GM19395 (cell line): Measurements from ENCODE around the gene PPT2.
A peak's percentile ranks its signal among the peaks of the same experiment; 100 is the strongest.
"Not testable (repeated sequence)": the region's sequence is repeated elsewhere in the genome, so short reads cannot be mapped to it uniquely, and the experiment has no call there.

Experiments used
- ATAC-seq: cut with Tn5 transposase; IDR thresholded peaks from one replicate; pipeline ENCODE4 v1.9.1; 2021; ENCODE audit warnings: mild to moderate bottlenecking, moderate library complexity; ENCODE audit not compliant: unreplicated experiment

PPT2 gene

GRCh38 chr6:32175711-32176475, 22.0 kb downstream of the PPT2 start, which contains the start of gene AGPAT1:
AGPAT1 (minus strand) TSS chr6:32176084; CDS start chr6:32171496, 4,588 bp downstream.
- peak; percentile 40 for ATAC-seq

DNA sequence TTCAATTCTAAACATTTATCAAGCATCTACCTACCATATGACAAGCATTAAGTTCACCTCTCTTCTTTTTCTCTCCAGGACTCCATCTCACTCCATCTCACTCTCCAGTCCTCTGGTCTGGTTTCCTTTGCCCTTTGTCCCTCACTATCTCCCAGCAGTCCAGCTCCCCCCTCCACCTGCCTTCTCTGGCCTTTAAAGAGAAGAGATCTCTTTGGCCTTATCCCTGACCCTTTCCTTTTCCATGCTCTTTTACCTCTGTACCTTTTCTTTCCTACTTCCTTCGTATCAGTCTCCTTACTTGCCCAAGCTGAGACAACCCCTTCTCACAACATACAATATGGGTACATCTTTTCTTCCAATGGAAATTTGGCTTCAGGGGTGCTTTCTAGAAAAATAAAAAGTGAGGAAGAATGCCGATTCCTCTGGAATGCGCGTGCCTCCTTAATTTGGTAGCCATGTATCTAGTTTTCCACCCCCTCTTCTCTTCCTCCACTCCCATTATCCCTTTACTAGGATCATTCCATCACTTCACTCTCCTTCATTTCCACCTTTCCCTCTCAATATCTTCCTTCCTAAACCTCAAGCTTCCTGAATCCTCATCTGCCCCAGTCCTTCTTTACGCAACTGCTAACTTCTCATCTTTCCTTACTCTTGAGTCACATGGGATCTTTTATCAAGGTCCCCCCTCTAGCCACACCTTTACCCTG, 22.7 kb downstream of the PPT2 start:
- no peak for ATAC-seq

- peak; percentile 2 for ATAC-seq
These were observed 23.3 kb downstream of the PPT2 start for GRCh38 chr6:32177183-32177787.

- ATAC-seq = peak; percentile 81
These were observed 24.0 kb downstream of the PPT2 start, which contains the start of gene RNF5 for GRCh38 chr6:32177788-32178546. RNF5 (plus strand) TSS chr6:32178405; CDS start chr6:32178512, 107 bp downstream.

GRCh38 chr6:32178547-32179440, 24.9 kb downstream of the PPT2 start:
- peak; percentile 0 for ATAC-seq

- ATAC-seq = no peak
These were observed 25.9 kb downstream of the PPT2 start for GRCh38 chr6:32179766-32180405.

DNA sequence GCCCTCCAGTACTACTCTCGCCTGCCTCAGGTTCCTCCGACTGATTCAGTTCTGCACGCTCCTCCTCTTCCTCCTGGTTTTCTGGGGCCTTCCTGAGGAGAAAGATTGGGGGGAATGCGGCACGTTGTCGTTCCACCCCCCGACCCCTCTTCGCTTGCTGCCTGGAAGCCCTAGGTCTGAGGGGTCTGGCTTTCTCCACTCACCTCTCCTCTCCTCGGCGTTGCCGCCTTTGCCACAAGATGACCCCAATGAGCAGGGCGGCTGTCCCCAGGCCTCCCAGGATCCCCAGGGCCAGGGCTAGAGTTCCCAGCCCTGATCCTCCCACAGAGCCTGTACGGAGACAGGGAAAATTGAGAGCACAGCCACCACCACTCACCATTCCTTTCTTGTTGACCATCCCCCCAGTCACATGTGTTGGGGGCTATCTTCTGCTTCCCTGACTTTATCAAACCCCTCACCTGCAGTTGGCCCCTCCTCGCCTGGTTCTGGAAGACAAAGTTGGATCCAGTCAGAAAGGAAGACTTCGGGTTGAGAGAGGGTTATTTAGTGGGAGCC, 27.3 kb downstream of the PPT2 start:
- no peak for ATAC-seq

GRCh38 chr6:32181915-32182529, 28.1 kb downstream of the PPT2 start:
- no peak for ATAC-seq

DNA sequence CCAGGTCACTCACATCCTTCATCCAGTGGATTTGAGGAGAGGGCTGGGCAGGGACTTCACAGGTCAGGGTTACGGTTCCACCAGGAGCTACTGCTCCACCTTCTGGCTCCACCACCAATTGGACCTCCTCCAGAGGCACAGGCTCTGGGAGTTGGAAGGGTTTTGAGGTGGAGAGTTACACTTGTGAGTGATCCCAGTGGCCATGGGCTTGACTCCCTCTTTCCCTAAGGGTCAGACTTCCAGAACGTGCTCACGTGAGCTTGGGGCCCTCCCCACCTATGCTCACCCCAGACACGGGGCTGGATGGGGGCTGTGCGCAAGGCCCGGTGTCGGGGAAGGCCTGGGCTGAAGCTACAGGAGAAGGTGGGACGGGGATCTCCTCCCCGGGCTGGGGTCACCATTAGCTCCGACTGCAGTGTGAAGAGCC, 28.6 kb downstream of the PPT2 start:
- no peak for ATAC-seq

DNA sequence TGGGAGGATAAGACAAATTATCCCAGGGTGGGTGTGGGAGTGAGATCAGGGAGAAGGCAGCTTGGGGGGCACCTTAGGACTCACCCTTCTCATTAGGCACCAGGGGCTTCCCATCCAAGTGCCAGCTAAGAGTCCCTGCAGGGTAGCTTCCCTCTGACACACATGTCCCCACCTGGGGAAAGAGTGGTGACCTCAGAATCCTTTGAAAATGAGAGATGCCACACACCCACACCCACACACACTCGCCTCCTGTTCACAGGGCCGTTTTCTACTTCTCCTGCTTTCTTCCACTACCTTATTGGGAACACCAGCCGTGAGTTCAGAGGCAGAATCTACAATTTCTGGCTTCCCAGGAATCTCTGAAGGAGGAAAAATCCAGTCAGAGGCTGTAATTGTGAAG, 29.1 kb downstream of the PPT2 start:
- ATAC-seq = no peak

DNA sequence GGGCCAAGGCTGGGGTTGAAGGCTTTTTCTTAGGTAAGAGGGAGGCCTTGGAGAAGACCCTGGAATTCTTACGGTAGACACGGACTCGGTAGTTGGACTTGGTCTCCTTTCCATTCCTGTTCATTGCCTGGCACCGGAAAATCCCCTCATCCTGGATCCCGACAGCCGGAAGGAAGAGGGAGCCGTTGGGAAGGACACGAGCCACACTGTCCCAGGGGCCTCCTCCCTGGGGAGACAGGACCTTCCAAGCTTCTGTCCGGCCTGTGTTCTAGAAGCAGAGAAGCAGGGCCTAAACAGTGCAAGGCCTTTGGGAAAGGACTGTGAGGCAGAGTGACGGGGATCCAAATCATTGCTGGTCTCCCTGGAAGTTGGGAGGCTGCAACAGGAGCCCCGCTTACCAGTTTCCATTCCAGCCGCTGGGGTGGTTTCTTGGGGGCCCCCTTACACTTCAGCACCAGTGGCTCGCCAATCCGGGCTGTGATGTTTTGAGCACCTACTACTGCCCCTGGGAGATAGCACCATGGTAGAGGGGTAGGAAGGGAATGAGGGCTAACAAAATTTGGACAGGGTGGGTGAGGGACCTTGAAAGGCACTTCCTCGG, 29.6 kb downstream of the PPT2 start:
- no peak for ATAC-seq

- ATAC-seq = no peak
These were observed 30.2 kb downstream of the PPT2 start, which contains the start of gene AGER for GRCh38 chr6:32184084-32184640. AGER (minus strand) TSS chr6:32184253; CDS start chr6:32184222, 31 bp downstream.

DNA sequence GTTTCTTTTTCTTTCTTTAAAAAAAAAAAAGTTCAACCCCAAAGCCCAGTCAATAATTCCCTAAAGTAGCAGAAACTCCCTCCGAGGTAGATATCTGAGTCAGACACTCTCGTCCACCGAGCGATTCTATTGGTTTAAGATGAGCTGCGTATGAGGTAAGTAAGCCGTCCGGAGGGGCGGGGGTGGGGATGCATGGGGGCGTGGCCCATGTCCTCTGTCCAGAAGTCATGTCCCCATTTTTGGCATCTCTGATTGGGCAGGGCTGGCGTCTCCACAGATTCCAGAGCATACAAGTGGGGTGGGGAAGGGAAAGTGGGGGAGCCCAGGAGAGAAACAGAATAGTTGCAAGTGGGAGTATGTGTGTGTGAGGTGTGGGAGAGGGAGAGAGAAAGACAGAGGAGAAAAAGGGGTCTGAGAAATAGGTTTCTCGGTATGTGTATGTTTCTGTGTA, 31.8 kb downstream of the PPT2 start:
- not testable (repeated sequence) for ATAC-seq

- not testable (repeated sequence) for ATAC-seq
These were observed 32.4 kb downstream of the PPT2 start for GRCh38 chr6:32186151-32186840.

DNA sequence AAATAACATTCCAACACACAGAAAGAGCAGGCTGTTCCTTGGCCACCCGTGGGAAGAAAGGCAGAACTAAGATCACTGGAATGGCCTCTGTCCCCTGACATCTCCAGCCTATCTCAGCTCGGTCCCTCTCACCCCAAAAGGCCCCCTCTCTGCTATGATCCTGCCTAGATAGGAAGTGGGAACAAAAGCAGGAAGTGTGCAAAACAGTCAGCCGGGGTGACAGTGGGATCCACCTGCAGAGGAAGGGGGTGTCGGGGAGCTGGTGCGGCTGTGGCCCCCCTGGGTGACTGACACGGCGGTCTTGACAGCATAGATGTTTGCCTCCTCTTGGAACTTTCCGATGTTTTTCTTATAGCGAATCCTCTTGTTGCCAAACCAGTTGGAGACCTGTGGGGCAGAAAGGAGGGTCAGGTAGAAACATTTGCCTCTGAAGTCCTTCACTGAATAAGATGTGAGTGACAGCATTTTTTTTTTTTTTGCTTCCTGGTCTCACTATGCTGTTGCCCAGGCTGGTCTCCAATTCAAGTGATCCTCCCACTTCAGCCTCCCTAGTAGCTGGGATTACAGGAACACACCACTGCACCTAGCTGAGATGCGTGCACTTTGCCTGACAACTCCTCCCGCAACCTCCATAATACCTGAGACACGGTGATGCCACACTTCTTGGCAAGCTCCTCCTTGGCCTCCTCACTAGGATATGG, 33.2 kb downstream of the PPT2 start:
- no peak for ATAC-seq

DNA sequence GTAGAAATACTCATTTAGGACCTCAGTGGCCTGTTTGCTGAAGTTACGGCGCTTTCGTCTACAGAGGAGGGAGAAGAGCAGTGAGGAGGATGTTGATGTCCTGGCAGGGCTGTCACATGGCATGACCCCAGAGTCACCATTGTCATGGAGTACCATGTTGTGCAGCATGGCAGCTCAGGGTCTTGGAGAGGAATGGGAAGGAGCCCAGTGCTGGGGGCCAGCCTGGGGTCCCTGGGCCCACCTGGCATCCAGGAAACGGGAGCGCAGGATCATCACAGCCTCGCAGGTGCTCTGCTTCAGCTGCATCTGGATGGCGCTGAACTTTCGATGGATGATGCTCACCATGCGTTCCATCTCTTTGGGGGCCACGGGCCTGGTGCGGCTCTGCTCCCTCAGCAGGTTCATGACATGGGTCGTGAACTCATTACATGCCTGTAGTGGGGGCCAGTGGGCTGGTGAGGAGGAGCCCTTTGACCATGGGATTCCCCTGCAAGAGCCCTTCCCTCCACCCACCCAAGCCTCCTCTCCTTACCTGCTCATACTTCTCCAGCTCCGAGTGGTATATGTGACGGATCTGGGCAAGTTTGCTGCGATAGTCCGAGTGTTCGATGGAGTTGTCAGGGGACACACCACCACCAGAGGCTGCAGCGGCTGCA, 33.9 kb downstream of the PPT2 start:
- ATAC-seq = not testable (repeated sequence)
